HS-5 (cell line): ENCODE results near the gene TMEM107.
"Not testable (repeated sequence)": the region's sequence is repeated elsewhere in the genome, so short reads cannot be mapped to it uniquely, and the experiment has no call there.

Source experiments
- DNase-seq: peaks from one replicate; pipeline ENCODE4 v3.0.0-alpha.2; 2012; ENCODE audit warnings: low read depth

The TMEM107 gene

DNA sequence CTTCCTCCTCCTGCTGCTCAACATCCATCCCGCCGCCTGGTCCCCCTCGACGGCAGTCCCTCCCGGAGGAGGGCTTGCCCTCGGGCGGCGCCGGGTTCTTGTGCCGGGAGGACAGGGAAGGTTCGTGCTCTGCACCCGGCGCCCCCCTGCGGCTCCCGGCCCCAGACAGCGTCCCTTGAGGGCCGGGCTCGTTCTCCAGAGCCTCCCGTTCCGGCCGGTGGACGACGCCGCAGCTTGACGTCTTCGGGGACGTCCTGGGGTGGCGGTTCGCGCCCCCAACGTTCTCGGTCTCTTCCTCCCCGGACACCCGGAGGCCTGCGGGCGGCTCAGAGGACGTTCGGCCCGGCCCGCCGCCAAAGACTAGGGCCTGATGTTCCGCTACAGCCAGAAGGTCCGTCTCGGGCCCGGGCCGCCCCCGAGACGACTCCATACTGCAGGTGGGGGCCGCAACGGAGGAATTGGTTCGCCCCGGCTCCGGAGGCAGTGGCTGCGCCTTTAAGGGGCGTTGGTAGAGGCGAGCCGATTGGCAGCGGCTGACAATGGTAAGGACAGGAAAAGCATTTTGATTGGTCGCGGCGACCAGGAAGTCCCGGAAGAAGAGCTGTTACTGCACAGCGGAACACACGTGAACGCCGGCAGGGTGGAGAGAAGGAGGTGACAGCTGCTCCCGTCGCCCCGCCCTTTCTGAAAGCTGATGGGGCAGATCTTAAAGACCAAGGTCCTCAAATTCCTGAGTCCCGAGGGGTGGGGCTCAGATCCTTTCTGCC is 13.7 kb upstream of the TMEM107 start, which contains the start of gene BORCS6:
Gene BORCS6, minus strand, starts transcription at position 470 of the 767 bp plus-strand sequence. Its CDS starts 40 bp downstream, at position 430.
- peak; percentile 93 for DNase-seq

DNA sequence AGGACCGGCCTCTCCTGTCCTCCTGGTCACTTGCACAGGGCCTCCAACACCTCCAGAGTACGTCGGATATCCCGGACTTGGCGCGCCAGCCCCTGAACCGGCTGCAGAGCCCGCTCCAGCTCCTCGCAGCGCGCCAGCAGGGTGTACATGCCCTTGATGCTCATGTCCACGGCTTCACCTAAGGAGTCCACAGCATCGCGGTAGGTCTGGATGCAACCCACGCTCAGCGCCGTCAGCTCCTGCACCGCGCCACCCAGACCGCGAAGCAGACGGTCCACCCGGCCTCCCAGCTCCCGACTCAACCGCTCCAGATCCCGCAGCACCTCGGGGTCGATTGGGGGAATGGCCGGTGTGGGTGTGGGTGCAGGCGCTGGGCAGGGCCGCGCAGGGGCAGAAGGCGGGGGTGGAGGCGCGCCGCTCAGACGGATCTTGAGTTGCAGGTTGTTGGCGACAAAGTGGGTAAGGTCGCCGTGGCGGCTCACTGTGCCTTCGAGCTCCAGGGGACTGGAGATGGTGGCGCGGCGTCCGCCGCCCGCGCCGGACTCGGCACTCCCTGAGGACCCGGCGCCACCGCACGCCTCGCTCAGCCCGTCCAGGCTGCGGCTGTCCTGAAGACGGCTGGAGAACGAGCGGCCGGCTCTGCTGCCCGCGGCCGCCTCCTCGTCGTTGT is 13.0 kb upstream of the TMEM107 start:
- DNase-seq: no peak

DNA sequence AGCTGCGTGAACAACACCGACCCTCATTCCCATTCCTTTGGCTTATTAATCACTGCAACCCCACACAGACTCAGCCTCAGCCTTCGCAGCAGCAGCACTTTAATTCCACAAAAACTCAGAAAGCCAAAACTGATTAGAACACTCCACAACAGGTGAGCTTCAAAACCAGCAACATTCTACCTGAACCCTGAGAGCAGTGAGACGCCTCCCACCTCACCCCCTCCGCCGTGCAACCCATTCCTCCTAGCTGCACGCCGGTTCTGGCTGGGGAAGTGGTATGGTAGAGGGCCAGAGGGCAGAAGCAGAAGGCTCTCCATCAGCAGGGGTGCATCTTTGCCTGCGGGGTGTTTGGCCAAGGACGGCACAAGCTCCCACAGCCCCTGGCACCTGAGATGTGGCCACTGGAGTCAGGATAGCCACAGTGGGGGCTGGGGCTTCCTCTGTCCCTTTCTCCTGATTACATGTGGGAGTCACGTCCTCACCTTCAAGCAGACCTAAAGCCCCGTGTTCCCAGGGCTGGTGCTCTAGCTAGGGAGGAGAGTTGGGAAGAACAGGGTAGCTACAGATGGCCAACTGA is 12.2 kb upstream of the TMEM107 start:
- no peak for DNase-seq

DNA sequence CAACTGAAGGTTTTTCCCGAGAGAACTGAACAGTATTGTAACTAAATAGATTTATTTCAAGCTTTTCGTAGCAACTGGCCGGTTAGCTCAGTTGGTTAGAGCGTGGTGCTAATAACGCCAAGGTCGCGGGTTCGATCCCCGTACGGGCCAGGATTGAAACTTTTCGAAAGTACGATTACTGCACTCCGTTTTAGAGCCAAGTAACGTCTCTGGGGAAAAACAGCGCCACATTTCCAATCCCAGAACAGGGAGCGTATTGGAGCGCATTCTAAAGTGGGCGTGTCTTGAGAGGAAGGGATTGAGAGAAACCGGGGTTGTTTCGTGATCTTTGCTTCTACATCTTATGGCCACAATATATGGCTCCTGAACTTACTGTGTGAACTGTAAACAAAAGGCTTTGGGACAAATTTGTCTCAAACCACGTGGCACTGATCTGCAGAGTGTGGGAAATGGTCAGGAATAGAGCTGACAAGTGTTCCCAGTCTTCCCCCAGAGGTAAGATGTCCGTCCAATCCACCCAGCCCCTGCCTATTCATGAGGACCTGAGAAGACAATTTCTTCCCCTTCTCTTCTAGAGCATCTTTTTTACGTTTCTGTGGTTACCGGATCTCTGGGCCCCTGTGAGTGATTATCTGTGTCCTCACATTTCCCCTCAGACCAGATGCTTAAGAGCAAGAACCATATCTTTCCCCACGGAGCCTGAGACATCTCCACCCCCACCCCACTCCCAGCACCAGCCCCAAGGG is 11.5 kb upstream of the TMEM107 start:
- DNase-seq: peak; percentile 99

DNA sequence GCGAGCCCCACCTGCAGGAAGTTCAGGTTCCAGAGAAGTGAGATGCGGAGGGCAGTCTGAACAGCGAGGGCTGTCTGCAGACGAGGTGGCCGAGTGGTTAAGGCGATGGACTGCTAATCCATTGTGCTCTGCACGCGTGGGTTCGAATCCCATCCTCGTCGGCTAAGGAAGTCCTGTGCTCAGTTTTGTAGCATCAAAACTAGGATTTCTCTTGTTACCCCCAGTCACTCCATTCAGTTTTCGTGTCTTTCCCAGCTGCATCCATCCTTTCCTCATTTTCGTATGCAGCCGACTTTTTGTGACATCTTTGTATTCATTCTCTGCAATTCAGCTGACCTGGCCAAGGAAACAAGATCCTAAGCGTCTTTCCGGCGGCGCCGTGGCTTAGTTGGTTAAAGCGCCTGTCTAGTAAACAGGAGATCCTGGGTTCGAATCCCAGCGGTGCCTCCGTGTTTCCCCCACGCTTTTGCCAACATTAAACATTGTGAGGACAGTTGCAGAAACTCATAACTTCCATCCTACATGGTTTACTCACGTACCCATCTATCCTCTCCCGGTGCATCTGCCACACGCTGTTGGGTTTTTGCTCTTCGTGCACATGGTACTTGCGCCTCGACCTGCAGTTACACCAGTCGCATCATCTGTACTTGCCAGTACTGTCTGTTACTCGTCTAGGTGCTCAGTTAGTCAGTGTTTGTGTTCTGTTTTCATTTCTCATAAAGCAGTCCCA is 10.8 kb upstream of the TMEM107 start:
- DNase-seq: peak; percentile 97

DNA sequence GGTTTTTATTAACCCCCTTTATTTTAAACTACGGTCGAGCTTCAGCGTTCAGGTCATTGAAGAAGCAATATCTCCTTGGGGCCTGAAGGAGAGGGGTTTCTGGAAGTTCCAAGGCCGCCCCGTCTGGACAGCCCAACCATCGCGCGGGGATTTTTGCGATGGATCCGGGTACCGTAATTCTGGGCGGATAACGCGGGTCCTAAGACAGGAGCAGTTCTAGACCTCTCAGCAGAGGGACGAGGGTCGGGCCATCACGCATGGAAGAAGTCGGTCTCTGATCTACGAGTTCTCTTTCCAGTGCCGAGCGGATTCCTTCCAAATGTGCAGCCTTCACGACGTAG is 10.2 kb upstream of the TMEM107 start:
- DNase-seq: no peak

DNA sequence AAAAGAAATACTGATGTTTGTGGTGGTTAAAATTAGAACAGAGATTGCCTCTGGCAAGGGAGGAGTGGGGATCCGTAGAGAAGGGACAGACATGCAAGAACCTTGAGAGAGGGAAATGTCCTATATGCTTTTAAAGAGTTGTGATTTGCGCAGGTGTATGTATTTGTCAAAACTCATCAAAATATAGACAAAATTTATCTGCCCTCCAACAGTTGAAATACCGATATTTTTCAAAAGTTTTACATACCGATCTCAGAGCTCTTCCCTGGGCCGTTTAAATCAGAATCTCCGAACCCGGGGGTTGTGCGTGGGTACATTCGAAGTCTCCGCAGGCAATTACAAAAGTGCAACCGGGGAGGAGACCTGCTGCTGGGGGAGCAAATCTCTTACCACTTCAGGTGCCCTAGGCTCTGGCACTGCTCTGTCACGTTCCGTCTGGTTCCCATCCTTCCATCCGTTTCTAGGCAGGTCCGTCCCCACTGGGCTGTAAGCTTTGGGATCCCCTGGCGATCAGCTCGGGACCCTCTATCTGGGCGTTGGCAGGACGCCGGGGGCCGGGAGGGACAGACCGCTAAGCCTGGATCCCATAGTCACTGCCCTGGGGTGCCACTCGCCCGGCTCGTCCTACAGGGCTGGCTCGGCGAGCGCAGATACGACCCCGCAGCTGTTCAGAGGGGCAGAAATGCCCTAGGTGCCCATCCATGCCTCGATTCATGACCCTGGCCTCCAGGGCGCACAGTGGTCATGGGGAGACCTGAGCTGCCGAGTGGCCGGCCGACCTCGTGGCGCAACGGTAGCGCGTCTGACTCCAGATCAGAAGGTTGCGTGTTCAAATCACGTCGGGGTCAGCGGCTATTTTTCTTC is 9.6 kb upstream of the TMEM107 start:
- no peak for DNase-seq

DNA sequence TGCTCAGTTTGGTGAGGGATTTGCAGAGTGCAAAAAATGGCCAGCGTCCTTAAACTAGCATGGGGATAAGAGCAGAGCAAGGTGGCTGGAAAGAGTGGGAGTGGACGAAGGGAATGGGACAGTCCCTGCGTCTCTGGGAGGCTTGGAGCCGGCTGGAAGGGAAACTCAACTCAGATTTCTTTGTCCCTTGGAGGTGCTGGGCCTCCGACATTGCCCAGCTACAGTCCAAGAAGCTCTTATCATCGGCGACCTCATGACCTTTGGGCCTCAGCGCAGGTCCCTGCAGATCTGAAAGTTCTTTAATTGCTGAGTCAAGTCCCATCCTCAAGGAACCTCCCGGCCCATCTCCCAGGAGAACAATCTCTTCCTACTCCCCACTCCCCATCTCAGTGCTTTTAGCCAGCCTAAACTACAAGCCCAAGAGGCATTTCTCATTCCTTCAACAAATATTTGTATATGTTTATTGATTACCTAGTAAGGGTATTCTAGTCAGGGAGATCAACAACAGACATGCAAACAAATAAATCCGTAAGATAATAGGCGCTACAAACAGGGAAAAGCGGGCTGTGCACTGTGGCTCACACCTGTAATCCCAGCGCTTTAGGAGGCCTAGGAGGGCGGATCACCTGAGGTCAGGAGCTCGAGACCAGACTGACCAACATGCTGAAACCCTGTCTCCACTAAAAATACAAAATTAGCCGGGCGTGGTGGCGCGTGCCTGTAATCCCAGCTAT is 985 bp upstream of the TMEM107 start:
- no peak for DNase-seq

DNA sequence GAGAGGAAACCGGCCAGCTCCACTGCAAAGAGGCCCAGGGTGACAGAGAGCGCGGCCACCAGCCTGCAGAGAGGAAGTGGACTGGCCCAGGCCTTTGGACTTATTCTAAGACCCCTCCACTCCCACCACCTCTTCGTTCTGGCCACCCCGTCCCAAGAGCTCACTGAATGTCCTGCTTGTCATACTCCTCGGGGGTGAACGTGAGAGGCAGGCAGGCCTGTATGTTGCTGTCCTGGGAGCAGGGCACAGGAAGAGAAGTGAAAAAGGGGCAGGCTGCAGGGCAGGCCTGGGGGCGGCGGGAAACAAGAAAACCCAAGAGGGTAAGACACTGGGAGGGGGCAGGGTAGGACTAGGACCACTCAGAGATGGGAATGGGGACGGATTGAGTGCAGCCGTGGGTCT is 384 bp downstream of the TMEM107 start:
- no peak for DNase-seq

DNA sequence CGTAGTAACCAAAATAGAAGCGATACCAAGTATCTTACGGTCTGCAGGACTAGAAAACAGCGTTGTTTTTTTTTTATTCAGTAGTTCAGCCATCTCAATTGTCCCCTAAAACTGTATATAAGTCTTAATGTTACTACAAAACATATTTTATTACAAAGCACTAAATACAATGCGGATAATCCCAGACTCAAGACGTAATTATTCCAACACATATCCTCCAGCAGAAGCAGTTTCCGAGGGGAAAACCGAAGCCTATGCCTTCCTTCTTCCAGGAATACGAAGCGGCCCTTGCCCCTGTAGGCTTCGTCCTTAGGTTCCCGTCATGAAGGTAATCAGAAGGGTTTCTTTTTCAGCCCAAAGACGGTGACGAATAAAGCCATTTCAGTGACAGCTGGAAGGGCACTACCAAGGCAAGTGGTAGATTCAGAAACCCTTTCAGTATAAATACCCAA is 2.3 kb downstream of the TMEM107 start:
- DNase-seq: no peak

DNA sequence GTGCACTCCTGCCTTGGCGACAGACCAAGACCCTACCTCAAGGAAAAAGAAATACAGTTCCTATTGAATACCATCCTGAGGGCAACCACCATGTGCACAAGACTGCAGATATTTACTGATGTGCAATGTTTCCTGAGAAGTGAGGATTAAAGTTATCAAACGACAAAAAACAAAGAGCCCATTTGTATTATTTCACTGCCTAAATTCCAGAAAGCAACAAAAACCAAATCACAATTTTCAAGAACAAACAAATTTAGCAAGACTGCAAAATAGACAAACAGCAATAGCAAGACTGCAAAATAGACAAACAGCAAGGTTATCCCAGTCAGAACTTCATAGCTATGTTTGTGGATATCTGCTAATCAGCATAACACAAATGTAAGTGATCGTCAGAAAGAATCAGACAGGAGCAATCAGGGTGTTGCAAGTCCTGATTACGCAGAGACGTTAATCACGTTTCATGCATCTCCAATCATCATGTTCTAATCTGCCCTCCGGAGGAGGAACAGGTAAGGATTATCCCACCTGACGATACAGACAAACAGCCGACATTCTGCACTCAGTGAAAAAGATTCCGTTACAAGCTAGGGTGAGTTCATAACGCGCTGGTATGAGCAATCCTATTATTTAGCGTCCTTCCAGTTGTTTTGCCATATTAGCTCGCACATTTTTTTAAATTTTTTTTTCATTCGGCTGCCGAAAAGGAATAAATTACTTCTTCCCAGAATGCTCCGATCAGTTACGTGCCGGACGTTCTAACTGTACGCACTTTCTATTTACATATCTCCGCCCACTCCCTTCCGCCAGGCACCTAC is 2.9 kb downstream of the TMEM107 start:
- DNase-seq: peak; percentile 97

DNA sequence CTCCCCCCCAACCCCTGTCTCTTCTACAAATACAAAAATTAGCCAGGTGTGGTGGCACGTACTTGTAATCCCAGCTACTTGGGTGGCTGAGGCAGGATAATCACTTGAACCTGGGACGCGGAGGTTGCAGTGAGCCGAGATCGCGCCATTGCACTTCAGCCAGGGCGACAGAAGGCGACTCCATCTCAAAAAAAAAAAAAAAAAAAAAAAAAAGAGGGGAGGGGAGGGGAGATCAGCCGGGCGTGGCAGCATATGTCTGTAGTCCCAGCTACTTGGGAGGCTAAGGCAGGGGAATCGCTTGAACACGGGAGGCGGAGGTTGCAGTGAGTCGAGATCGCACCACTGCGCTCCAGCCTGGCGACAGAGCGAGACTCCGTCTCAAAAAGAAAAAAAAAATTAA is 6.0 kb downstream of the TMEM107 start:
- DNase-seq: not testable (repeated sequence)

DNA sequence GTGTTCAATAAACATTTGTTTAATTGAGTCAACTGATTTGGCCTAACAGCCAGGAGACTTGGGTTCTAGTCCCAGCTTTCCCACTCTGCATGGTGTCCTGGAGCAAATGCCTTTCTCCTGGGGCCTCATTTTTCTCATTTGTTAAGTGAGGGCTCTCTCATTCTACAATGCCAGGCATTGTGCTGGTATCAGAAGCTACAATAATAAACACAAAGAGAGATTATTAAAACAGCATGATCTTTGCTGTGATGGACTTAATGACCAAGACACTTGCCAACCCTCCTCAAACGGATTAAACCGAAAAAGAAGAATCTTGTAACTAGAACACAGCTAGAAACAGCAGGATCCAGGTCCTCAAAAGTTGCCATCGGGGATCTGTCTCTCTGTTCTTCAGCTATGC is 8.7 kb downstream of the TMEM107 start:
- DNase-seq: no peak

DNA sequence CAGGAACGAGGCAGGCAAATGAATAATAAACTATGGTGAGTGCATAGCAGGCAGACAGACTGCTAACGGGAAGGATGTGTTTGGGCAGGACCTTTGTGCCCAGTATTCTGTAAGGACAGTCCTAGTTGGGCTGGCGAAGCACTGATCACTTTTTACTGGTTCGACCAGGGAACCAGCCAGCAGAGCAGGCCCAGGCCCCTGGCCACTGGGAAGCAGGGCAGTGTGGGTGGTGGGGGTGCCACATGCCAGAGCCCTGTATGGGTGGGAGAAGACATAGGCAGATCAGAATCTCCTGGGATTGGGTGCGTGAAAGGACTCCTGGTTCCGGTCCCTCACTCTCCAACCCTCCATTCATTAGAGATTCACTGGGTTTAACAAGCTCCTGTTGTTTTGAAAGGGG is 9.4 kb downstream of the TMEM107 start:
- DNase-seq: no peak

DNA sequence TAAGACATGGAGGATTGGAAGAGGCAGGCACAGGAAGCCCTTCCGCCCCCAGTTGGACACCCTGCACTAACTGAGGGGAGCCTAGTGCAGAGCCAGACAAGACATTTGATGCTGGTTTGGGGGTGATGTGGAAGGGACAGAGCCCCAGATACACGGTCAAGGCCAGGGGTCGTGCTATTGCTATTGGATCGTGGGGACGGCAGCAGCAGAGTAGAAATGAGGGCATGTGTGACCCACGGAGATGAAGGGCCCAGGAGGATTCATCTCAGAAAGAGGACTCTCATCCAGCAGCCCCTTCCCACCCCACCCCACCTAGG is 11.4 kb downstream of the TMEM107 start:
- no peak for DNase-seq

DNA sequence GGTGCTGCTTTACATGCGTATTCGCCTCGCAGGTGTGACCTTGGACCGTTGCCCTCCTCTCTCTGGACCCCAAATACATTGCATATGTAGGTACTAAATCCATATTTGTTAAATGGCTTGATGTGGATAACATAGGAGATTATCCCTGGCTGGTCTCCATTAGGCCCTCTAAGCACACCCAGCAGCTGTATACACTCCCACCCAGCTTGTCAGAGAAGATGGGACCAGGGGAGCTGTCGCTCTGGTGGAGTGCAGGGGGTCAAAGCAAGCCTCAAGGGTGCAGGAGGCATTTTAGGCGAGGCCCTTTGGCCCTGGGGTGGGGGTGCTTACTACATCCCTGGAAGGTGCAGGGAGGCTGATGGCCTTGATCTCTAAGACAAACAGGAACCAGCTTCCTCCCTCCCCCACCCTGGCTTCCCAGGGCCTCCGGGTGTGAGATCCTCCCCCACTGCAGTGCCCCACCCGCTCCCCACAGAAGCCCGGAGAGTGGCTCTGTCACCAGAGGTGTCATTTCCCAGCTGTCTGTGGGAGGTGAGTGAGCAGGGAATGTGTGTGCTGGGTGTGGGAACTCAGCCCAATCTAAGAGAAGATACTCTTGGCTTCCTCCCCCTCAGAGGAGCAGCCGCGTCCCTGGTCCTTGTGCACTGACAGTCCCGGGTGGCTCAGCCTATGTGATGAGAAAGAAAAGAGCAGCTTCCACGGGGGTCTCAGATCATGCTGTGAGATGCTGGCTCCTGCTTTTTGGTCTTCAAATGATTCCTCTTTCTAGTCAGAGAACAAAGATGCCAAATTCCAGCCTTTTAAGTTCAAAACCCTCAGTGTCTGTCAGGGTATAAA is 12.0 kb downstream of the TMEM107 start:
- DNase-seq: no peak

DNA sequence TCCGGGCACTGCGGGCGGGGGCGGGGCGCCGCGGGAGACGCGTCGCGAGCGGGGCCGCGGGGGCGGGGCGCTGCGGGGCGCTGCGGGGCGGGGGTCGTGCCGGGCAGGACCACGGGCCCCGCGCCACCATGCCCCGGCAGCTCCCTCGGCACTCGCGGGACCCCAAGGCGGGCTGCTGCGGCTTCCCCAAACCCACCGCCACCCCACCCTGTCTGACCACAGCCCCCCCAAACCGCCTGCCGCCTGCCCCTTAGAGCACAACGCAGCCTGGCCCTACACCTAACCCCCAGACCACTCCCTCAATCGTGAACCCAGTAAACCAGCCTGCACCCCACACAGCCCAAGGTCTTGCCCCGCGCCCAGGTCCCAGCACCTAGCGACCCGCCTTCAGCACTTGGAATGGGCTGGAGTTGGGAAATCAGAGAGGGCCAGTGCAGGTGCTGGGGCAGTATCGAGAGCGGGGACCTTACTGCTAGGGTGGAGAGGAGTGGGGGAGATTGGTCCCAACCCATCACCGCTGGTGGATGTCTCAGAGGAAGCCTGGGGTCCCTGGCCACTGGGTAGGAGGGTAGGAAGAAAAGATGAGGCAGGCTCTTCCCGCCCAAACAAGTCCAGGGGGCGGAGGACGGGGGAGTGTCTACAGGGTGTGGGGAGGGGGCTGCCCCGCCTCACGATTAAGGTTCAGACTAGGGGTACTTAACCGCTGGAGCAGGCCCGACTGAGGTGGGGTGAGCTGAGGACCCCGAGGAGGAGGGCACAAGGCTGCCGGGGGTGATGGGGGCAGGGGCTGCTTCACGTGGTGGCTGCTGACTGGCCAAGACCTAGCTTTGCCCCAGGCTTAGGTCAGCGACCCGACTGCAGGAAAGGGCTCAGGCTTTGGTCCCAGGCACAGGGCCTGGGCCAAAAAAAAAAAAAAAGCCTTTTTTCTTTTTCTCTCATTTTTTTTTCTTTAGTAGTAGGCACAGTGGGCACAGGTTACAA is 12.9 kb downstream of the TMEM107 start:
- DNase-seq: no peak
